ENCODE data around the gene TCF25. TPM values are rescaled to one million over a fixed set of nuclear protein-coding genes. Genes with fewer than 3 reads are reported as not detected.

Gene TCF25
- total and polyA plus RNA-seq, 8 donors: 147 to 189 (median 160) TPM

- intact Hi-C loops (cut with DNase I): no loop called here
- Histone ChIP-seq H3K9me3 (no peaks in the 10 kb centered on the region), H3K36me3 (no peaks in the 10 kb centered on the region), H3K27me3 (no peaks in the 10 kb centered on the region), H3K4me3 (no peak overlapping the region), H3K27ac (no peak overlapping the region), H3K4me1 (peaks cover 0 to 10% of the 10 kb centered on the region in 2 donors)
- DNase-seq: no peak
- TF ChIP-seq CTCF (IDR thresholded peaks at IDR 0.05): no peak
- no peak for ATAC-seq
These were observed 30.7 kb upstream of the TCF25 start for GRCh38 chr16:89842471-89843408.

DNA sequence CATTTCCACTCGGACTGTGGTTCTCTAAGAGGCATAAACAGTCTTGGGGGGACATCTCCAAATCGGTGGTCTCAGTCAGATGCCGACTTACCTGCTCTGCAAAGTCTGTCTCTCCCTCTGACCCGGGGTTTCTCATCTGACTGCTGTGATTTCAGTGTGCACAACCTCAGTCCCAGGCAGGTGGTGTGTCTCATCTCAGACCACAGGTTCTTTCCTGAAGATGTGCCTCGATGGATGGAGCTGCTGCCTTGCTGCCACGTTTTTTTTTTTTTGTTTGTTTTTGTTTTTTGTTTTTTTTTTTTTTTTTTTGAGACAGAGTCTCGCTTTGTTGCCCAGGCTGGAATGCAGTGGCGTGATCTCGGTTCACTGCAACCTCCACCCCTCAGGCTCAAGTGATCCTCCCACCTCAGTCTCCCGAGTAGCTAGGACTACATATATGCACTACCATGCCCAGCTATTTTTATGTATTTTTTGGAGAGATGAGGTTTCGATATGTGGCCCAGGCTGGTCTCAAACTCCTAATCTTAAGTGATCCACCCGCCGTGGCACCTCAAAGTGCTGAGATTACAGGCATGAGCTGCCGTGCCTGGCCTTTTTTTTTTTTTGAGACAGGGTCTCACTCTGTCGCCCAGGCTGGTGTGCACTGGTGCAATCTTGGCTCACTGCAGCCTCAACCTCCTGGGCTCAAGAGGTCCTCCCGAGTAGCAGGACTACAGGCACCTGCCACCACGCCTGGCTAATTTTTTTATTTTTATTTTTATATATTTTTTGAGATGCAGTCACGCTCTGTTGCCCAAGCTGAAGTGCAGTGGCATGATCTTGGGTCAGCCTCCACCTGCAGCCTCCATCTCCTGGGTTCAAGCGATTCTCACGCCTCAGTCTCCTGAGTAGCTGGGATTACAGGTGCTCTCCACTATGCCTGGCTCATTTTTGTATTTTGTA is 29.7 kb upstream of the TCF25 start:
- Histone ChIP-seq H3K36me3 (no peaks in the 10 kb centered on the region), H3K27me3 (no peaks in the 10 kb centered on the region), H3K4me3 (no peak overlapping the region), H3K4me1 (peaks cover 0 to under 1% of the 10 kb centered on the region in 2 donors), H3K9me3 (no peaks in the 10 kb centered on the region), H3K27ac (no peak overlapping the region)
- DNase-seq: no peak
- intact Hi-C loops (cut with DNase I): no loop called here
- no peak for ATAC-seq
- no peak for TF ChIP-seq CTCF (IDR thresholded peaks at IDR 0.05)

DNA sequence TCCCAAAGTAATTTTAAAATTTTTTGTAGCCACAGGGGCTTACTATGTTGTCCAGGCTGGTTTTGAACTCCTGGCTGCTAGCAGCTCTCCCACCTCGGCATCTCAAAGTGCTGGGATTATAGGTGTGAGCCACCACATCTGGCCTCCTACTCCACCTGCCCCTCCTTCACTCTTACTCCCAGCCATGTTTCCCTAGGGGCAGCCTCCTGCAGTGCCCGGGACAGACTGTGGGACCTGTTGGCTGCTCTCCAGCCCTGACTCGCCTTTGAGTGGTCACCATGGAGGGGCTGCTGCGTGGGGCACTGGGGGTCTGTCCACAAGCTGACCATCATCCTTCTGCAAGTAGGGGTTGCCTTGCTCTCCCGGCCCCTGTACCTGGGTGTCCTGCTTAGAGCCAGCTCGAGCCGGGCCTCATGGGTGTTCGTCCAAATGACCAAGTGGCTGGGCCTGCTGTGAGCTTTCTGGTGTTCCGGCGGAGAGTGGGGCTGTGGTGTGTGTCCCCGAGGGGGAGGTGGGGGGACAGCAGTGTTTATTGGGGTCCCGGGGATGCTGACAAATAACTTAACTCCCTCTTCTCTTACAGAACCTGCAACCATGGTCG is 28.6 kb upstream of the TCF25 start:
- H3K27me3 ChIP-seq: no peaks in the 10 kb centered on the region
- ATAC-seq (no peak), DNase-seq (no peak)
- no peak overlapping the region for H3K27ac ChIP-seq
- no peak for TF ChIP-seq CTCF (IDR thresholded peaks at IDR 0.05)
- no peaks in the 10 kb centered on the region for H3K4me1 ChIP-seq
- no peak overlapping the region for H3K4me3 ChIP-seq
- intact Hi-C loops (cut with DNase I): no loop called here
- no peaks in the 10 kb centered on the region for H3K9me3 ChIP-seq
- no peaks in the 10 kb centered on the region for H3K36me3 ChIP-seq

- Histone ChIP-seq H3K4me1 (no peaks in the 10 kb centered on the region), H3K4me3 (no peak overlapping the region), H3K36me3 (no peaks in the 10 kb centered on the region), H3K9me3 (no peaks in the 10 kb centered on the region), H3K27me3 (no peaks in the 10 kb centered on the region), H3K27ac (no peak overlapping the region)
- intact Hi-C loops (cut with DNase I): no loop called here
- TF ChIP-seq CTCF (IDR thresholded peaks at IDR 0.05): no peak
- ATAC-seq: no peak
- no peak for DNase-seq
These were observed 28.0 kb upstream of the TCF25 start for GRCh38 chr16:89845417-89845816.
